Right lobe of liver (tissue), 6 donors: ENCODE results near the gene CRTAC1. TPM values are rescaled to one million over a fixed set of nuclear protein-coding genes. Genes with fewer than 3 reads are reported as not detected.

ENCODE experiments used
- ATAC-seq, 4 donors: fragments of 200-7000 bp; cut with Tn5 transposase; one replicate each; pipeline ENCODE4 v1.9.1; 2020; ENCODE audit warnings: mild to moderate bottlenecking in 4 of 4, moderate library complexity in 4 of 4
- DNase-seq, 3 donors: peaks; one replicate each; pipeline ENCODE4 v3.0.0-alpha.2; 2020
- H3K27ac ChIP-seq, 3 donors: fragments of 200-600 bp; one replicate each; pipeline ENCODE4 v1.8.0; 2022
- H3K27me3 ChIP-seq, 2 donors: fragments of 200-600 bp; one replicate each; pipeline ENCODE4 v1.8.0; 2022
- H3K36me3 ChIP-seq, 4 donors: fragments of 200-600 bp; sonication (generic) in 1 of 4; one replicate each; pipeline versions ENCODE4 v1.5.1 to v1.8.0; 2017 to 2022; ENCODE audit warnings: control low read depth in 1 of 4
- H3K4me1 ChIP-seq, 4 donors: fragments of 200-600 bp; sonication (generic) in 1 of 4; one replicate each; pipeline versions ENCODE4 v1.5.1 to v1.8.0; 2017 to 2022; ENCODE audit warnings: control low read depth in 1 of 4
- H3K4me3 ChIP-seq, 3 donors: fragments of 200-600 bp; one replicate each; pipeline ENCODE4 v1.8.0; 2022
- H3K9me3 ChIP-seq, 4 donors: fragments of 200-600 bp; sonication (generic) in 1 of 4; one replicate each; pipeline versions ENCODE4 v1.5.1 to v1.8.0; 2017 to 2022; ENCODE audit warnings: control low read depth in 1 of 4
- POLR2A ChIP-seq: fragments of 450-650 bp; IDR thresholded peaks from one replicate; pipeline ENCODE4 v1.6.1; 2017; ENCODE audit warnings: antibody characterized with exemption, mild to moderate bottlenecking
- WGBS: methylation state at CpG from one replicate; pipeline ENCODE4 v1.1.6; 2018; ENCODE audit warnings: low coverage, low lambda C conversion rate; ENCODE audit not compliant: insufficient coverage; ENCODE audit errors: missing lambda C conversion rate; 5-methylcytosine and 5-hydroxymethylcytosine counted together
- intact Hi-C, 2 donors: fragments of 100-400 bp; cut with DNase I; formaldehyde crosslinking; loops; one replicate each; pipeline versions ENCODE4 v1.11.2 to v1.14.1; 2022
- total RNA-seq, 6 experiments: library from RNA; depleted of rRNA in 2 of 6; stranded (reverse); fragments of >200 nt in 2 of 6; fragmentation: NEBNext Ultra II Directional in 3 of 6; extraction: Animal tissue kit (Norgen Biotek cat#: 25700) in 3 of 6; gene quantifications; one replicate each; pipeline versions ENCODE4 v1.1.0 to v1.2.4, GENCODE V29; 2016 to 2023
- TF ChIP-seq, protein P1 (sequence below), 4 donors: fragments of 200-600 bp in 3 of 4; fragments of 450-650 bp in 1 of 4; IDR thresholded peaks; one replicate each; pipeline versions ENCODE4 v1.5.1 to v1.8.0; 2016 to 2022; ENCODE audit warnings: antibody characterized with exemption in 4 of 4, mild to moderate bottlenecking in 2 of 4
- donor health status: DM: no; HTN: yes; CAD: no.
- donor health status: DM: no; HTN: no; CAD: no.
- donor health status: DM: no; HTN: no; CAD: no.
- donor health status: DM: no; HTN: yes; CAD: no.
- donor health status: DM: no; HTN: yes; CAD: no.

The CRTAC1 gene
- total RNA-seq, 6 experiments from 2014 or later: 0.20 TPM; not detected in 5

DNA sequence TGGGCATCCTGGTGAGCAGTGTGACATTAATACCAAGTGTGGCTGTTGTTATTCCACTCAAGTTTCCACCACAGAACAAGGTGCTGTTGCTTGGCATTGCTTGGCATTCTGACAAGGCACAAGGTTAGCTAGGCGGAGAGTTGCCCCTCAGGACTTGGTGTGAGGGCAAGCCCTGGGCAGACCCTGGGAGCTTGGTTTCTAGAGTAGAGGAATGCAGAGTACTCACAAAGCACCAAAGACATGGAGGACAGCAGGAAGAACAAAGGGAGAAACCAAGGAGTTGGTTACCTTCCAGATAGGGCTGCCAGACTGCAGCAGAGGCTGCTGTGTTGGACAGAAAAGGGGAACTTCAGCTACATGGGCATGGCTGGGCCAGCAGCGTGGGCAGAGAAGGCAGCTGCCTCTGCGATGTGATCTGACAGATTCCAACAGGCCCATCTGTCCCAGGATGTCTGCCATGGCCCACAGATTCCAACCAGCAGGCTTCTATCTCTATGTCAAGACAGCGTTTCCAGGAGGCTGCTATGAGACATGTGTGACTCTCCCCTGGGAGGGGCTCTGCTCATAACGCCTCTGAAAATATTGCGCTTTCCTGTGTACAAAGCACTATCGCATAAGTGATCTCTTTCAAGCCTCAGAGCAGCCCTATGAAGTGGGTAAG lies 178.9 kb downstream of the CRTAC1 start:
- peaks cover 0 to 4% of the 10 kb centered on the region in 2 donors for H3K27me3 ChIP-seq
- H3K27ac ChIP-seq: no peak overlapping the region
- no peaks in the 10 kb centered on the region for H3K4me1 ChIP-seq
- TF ChIP-seq, protein P1, sequence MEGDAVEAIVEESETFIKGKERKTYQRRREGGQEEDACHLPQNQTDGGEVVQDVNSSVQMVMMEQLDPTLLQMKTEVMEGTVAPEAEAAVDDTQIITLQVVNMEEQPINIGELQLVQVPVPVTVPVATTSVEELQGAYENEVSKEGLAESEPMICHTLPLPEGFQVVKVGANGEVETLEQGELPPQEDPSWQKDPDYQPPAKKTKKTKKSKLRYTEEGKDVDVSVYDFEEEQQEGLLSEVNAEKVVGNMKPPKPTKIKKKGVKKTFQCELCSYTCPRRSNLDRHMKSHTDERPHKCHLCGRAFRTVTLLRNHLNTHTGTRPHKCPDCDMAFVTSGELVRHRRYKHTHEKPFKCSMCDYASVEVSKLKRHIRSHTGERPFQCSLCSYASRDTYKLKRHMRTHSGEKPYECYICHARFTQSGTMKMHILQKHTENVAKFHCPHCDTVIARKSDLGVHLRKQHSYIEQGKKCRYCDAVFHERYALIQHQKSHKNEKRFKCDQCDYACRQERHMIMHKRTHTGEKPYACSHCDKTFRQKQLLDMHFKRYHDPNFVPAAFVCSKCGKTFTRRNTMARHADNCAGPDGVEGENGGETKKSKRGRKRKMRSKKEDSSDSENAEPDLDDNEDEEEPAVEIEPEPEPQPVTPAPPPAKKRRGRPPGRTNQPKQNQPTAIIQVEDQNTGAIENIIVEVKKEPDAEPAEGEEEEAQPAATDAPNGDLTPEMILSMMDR (IDR thresholded peaks at IDR 0.05): no peak
- no peak for TF ChIP-seq POLR2A
- ATAC-seq (no peak), DNase-seq (no peak)
- H3K4me3 ChIP-seq: no peak overlapping the region
- no peaks in the 10 kb centered on the region for H3K36me3 ChIP-seq
- no peaks in the 10 kb centered on the region for H3K9me3 ChIP-seq
- WGBS: 72% methylated on average over 4 of the region's 7 CpGs
- intact Hi-C loops: no loop called here

DNA sequence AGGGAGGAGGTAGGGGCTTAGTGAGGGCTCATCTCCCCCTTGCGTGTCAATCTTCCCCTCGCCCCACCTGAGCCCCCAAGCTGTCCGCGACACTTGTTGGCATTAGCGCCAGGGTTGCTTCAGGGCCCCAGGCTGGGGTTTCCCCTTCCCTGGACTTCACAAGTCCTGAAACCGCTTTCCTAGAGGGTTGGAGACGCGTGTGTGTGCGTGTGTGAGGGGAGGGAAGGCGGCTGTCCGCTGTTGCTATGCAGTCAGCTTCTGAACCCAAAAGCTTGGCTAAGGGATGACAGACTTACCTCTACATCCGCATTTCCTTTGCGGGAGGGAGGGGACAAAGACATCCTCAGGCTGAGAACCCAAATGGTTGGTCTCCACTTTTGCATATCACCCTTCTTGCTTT lies 180.0 kb downstream of the CRTAC1 start:
- H3K4me3 ChIP-seq: no peak overlapping the region

DNA sequence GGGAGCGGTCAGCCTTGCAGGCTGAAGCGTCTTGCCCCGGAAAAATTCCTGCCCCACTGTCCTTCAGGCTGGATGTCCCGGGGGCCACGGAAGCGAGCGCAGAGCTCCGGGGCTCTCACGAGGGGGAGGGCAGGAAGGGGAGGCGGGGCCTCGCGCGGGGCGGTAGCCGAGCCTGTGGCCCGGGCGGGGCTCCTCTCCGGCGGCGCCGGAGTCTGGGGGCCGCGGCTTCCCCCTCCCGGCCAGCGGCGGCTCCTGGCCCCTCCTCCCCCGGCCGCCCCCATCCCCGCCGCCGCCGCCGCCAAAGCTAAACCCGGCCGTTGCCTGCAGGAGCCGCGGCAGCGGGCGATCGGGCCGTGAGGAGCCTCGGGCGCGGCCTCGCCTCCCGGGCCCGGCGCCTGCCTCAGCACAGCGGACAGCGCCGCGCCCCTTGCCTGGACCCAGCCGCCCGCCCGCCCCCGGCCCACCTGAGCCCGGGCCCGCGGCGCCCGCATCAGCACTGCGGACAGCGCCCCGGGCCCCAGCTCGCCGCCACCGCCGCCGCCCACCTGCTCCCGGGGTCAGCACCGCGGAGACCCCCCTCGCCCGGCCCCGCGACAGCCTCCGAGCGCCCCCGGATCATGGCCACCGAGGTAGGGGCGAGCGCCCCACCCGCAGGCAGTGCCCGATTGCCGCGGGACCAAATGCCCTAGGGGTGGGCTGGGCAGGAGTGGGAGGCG lies 180.6 kb downstream of the CRTAC1 start, which contains the start of gene GOLGA7B:
TSS of gene GOLGA7B (plus strand) at position 157 of the 716 bp plus-strand sequence. CDS start at position 618, 461 bp downstream.
- WGBS: 0% methylated on average over 2 of the region's 87 CpGs
- TF ChIP-seq POLR2A: no peak
- TF ChIP-seq, protein P1 (IDR thresholded peaks at IDR 0.05): no peak
- Histone ChIP-seq H3K27me3 (peaks cover 0 to 4% of the 10 kb centered on the region in 2 donors), H3K36me3 (no peaks in the 10 kb centered on the region), H3K9me3 (no peaks in the 10 kb centered on the region), H3K4me3 (peak within 1 kb of the TSS; percentile 33 to 51 (median 33)), H3K27ac (no peak within 1 kb of the TSS), H3K4me1 (no peaks in the 10 kb centered on the region)
- ATAC-seq (peak; percentile 72 to 84 (median 75)), DNase-seq (peak in 2 of 3 donors; percentile 34 to 56)
- intact Hi-C loops: no loop called here

More for the DNA sequence above, 180.0 kb downstream of the CRTAC1 start:
- no peak for TF ChIP-seq POLR2A
- TF ChIP-seq, protein P1 (IDR thresholded peaks at IDR 0.05): no peak
- intact Hi-C loops: no loop called here
- no peak for ATAC-seq
- no peaks in the 10 kb centered on the region for H3K4me1 ChIP-seq
- no peak overlapping the region for H3K27ac ChIP-seq
- 21% methylated on average over 7 of the region's 13 CpGs for WGBS
- no peaks in the 10 kb centered on the region for H3K36me3 ChIP-seq
- peaks cover 0 to 4% of the 10 kb centered on the region in 2 donors for H3K27me3 ChIP-seq
- DNase-seq: no peak
- no peaks in the 10 kb centered on the region for H3K9me3 ChIP-seq

DNA sequence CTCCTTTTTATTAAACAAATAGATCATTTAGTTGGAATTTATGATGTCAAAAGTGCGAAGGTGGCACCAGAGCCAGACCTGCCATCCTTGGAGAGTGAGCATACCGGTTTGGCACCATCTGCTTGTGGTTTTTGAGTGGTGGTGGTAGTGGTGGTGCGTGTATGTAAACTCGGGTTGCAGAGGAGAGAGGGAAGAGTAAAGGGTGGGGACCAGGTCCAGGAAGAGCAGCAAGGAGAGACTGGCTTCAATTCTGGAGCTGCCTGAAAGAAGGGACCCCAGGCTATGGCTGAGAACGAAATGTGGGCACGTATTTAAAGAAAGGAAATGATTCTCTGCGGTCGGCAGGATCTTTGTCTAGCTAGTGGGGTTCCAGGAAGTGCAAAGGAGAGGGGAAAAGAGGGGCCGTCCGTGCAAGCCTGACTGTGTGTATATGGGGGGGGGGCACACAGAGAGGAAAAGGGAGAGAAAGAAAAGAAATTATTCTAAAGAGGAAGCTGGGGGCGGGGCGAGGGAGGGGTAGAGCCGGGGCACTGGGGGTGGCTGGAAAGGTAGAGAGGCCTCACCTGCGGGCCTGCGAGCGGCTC lies 181.2 kb downstream of the CRTAC1 start:
- intact Hi-C loops: no loop called here
- H3K27ac ChIP-seq: no peak overlapping the region
- TF ChIP-seq, protein P1 (IDR thresholded peaks at IDR 0.05): no peak
- H3K9me3 ChIP-seq: no peaks in the 10 kb centered on the region
- peak in 2 of 4 donors; percentile 18 to 45 for ATAC-seq
- H3K36me3 ChIP-seq: no peaks in the 10 kb centered on the region
- DNase-seq: no peak
- peak overlapping the region; percentile 33 to 51 (median 33) for H3K4me3 ChIP-seq
- H3K27me3 ChIP-seq: peaks cover 0 to 4% of the 10 kb centered on the region in 2 donors
- 12% methylated on average over 16 of the region's 16 CpGs for WGBS
- no peaks in the 10 kb centered on the region for H3K4me1 ChIP-seq
